Central memory CD8-positive, alpha-beta T cell (primary cell): ENCODE results near the gene NLGN1.

Experiments
- ATAC-seq: fragments of 150-1000 bp; cut with Tn5 transposase; replicated peaks from 2 replicates; pipeline ENCODE4 v1.10.0; 2022; ENCODE audit warnings: mild to moderate bottlenecking, moderate FRiP score, moderate number of reproducible peaks; ENCODE audit not compliant: poor library complexity, severe bottlenecking; ENCODE audit errors: extremely low read depth
- DNase-seq, 2 donors: peaks; one replicate each; pipeline ENCODE4 v3.0.0; 2021; ENCODE audit warnings: low spot score in 2 of 2
- H3K27ac Mint-ChIP-seq: one replicate; pipeline ENCODE4 v1.8.0; 2022; ENCODE audit warnings: low read depth, mild to moderate bottlenecking, moderate library complexity, mixed read lengths
- H3K27me3 Mint-ChIP-seq: one replicate; pipeline ENCODE4 v1.8.0; 2022; ENCODE audit warnings: mixed read lengths
- H3K36me3 Mint-ChIP-seq: one replicate; pipeline ENCODE4 v1.8.0; 2022; ENCODE audit warnings: mild to moderate bottlenecking, moderate library complexity, mixed read lengths; ENCODE audit not compliant: insufficient read depth
- H3K4me1 Mint-ChIP-seq: one replicate; pipeline ENCODE4 v1.8.0; 2022; ENCODE audit warnings: mixed read lengths
- H3K4me3 Mint-ChIP-seq: one replicate; pipeline ENCODE4 v1.8.0; 2022; ENCODE audit warnings: mild to moderate bottlenecking, moderate library complexity, mixed read lengths
- H3K9me3 Mint-ChIP-seq: one replicate; pipeline ENCODE4 v1.8.0; 2022; ENCODE audit warnings: mixed read lengths

NLGN1 gene

DNA sequence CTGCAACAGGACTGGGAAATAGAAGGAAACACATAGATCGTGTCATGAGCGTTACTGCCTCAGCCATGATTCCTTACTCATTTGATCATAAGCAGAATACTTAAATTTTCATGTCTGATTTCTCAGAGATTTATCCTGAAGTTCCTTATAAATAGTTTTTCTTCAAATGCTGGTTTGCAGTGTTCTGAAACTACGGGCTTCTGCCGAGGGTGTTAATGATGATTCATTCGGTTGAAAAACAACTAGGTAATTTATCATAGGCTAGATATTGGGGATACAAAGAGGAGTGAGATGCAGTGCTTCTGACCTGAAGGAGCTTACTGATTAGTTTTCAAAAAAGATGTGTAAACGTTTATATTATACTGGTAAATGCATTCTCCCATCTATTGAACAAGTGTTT, 428.9 kb downstream of the NLGN1 start:
- Mint-ChIP-seq H3K9me3 (peaks cover 20% of the 10 kb centered on the region), H3K4me3 (no peak overlapping the region), H3K27ac (no peak overlapping the region), H3K36me3 (peaks cover 2% of the 10 kb centered on the region), H3K27me3 (no peaks in the 10 kb centered on the region), H3K4me1 (no peaks in the 10 kb centered on the region)
- DNase-seq, result no peak
- ATAC-seq, result no peak

DNA sequence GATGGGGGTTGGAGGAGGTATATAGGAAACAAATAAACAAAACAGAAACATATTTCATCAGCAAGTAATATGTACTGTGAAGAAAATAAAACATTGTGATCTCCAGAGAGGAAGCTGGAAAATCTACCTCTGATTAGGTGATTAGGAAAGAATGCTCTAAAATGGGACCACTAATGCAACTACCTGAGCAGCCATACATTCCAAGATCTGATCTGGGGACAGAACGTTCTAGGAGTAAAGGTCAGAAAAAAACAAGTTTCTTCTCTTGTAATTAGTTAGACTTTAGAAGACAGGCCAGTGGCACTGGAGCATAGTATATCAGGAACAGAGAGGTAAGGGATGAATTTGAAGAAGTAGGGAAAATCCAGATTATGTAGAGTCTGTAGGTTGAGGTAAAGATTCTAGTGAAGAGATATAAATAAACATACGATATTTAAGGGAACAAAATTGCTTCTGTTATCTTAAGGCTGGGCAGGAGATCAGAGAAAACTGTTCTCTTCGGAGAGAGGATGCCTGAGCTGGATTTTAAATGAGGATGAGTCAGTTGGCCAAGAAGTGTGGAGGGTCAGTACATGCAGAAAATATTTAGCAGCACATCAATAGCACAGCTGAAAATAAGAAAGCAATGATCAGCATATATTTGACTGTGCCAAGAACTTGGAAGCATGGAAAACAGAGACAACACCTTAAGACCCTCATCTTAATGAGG, 429.5 kb downstream of the NLGN1 start:
- H3K27ac Mint-ChIP-seq, result no peak overlapping the region
- no peak for ATAC-seq
- no peaks in the 10 kb centered on the region for H3K4me1 Mint-ChIP-seq
- H3K27me3 Mint-ChIP-seq, result no peaks in the 10 kb centered on the region
- DNase-seq, result no peak
- H3K4me3 Mint-ChIP-seq, result no peak overlapping the region
- peaks cover 2% of the 10 kb centered on the region for H3K36me3 Mint-ChIP-seq
- peaks cover 20% of the 10 kb centered on the region for H3K9me3 Mint-ChIP-seq

- no peak for DNase-seq
- H3K4me3 Mint-ChIP-seq, result no peak overlapping the region
- ATAC-seq, result no peak
- no peak overlapping the region for H3K27ac Mint-ChIP-seq
- H3K36me3 Mint-ChIP-seq, result no peaks in the 10 kb centered on the region
- peaks cover 14% of the 10 kb centered on the region for H3K9me3 Mint-ChIP-seq
- no peaks in the 10 kb centered on the region for H3K27me3 Mint-ChIP-seq
- H3K4me1 Mint-ChIP-seq, result no peaks in the 10 kb centered on the region
These were observed 441.1 kb downstream of the NLGN1 start for GRCh38 chr3:173838644-173839043.

DNA sequence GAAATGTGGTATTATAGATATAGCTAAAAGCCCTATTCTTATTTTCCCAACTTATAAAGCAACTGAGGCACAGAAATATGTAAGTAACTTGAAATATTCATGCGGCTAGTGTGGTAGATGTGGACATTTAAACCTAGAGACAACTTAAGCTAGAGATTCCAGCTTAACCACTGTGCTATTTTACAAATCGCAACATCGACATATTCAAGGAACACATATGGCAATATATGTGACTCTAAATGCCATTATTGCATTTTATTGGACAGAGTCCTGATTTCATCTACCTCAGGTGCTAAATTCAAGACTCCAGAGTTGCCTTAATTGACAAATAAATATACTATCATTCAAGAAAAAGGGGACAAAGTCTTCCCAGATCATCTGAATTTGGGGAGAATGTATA, 442.3 kb downstream of the NLGN1 start:
- Mint-ChIP-seq H3K4me3 (no peak overlapping the region), H3K4me1 (no peaks in the 10 kb centered on the region), H3K27me3 (no peaks in the 10 kb centered on the region), H3K27ac (no peak overlapping the region), H3K9me3 (peaks cover 14% of the 10 kb centered on the region), H3K36me3 (no peaks in the 10 kb centered on the region)
- DNase-seq (no peak), ATAC-seq (no peak)

- DNase-seq (no peak), ATAC-seq (no peak)
- Mint-ChIP-seq H3K9me3 (peaks cover 14% of the 10 kb centered on the region), H3K4me1 (no peaks in the 10 kb centered on the region), H3K4me3 (no peak overlapping the region), H3K36me3 (peaks cover 2% of the 10 kb centered on the region), H3K27ac (no peak overlapping the region), H3K27me3 (no peaks in the 10 kb centered on the region)
These were observed 443.8 kb downstream of the NLGN1 start for GRCh38 chr3:173841334-173841733.

DNA sequence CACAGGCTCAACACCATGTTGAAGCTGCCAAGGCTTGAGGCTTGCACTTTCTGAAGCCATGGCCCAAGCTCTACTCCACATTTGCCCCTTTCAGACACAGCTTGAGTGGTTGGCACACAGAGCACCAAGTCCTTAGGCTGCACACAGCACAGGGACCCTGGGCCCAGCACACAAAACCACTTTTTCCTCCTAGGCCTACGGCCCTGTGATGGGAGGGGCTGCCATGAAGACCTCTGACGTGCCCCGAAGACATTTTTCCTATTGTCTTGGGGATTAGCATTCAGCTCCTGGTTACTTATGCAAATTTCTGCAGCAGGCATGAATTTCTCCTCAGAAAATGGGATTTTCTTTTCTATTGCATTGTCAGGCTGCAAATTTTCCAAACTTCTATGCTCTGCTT, 445.5 kb downstream of the NLGN1 start:
- ATAC-seq (no peak), DNase-seq (no peak)
- no peak overlapping the region for H3K27ac Mint-ChIP-seq
- peaks cover 2% of the 10 kb centered on the region for H3K36me3 Mint-ChIP-seq
- H3K27me3 Mint-ChIP-seq, result no peaks in the 10 kb centered on the region
- no peaks in the 10 kb centered on the region for H3K4me1 Mint-ChIP-seq
- H3K4me3 Mint-ChIP-seq, result no peak overlapping the region
- H3K9me3 Mint-ChIP-seq, result peaks cover 9% of the 10 kb centered on the region

- Mint-ChIP-seq H3K27me3 (no peaks in the 10 kb centered on the region), H3K27ac (no peak overlapping the region), H3K9me3 (peaks cover 3% of the 10 kb centered on the region), H3K4me3 (no peak overlapping the region), H3K36me3 (peaks cover 2% of the 10 kb centered on the region), H3K4me1 (no peaks in the 10 kb centered on the region)
- DNase-seq (no peak), ATAC-seq (no peak)
These were observed 449.0 kb downstream of the NLGN1 start for GRCh38 chr3:173846584-173846983.

DNA sequence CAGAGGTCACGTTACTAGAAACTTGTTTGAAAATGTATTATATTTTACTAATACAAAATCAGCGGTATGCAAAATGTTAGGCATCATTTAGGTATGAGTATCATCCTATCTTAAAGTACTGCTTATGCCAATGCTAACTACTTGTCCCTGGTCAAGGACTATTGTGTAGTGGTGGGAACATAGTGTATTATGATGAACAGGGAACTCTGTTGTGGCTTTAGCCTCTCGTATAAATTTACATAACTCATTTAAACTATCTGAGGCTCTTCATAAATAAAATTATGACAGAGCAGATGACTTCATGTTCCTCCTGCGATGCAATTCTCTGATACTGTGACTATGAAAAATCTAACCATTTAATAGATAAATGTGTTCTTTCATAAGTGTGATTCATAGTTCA, 451.9 kb downstream of the NLGN1 start:
- H3K36me3 Mint-ChIP-seq, result peaks cover 2% of the 10 kb centered on the region
- no peak overlapping the region for H3K27ac Mint-ChIP-seq
- H3K9me3 Mint-ChIP-seq, result no peaks in the 10 kb centered on the region

DNA sequence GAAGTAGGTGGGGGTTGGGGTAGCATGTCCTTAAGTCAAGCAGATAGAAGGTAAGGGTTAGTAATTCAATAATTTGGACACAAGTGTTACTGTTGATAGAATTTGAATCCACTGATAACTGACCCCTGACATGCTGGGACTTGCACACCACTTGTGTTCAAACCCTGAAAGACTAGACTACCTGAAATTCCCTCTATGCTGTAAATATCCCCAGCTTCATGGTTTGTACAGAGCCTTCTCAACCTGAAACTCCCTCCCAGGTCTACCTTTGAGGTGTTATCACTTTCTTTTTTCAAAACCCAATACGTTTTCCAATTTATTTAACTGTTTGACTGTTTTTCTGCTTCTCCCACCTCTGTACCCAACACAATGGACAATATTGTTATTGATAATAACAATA, 459.6 kb downstream of the NLGN1 start:
- ATAC-seq (no peak), DNase-seq (no peak)
- Mint-ChIP-seq H3K27ac (no peak overlapping the region), H3K4me3 (no peak overlapping the region), H3K27me3 (no peaks in the 10 kb centered on the region), H3K36me3 (no peaks in the 10 kb centered on the region), H3K4me1 (no peaks in the 10 kb centered on the region), H3K9me3 (no peaks in the 10 kb centered on the region)

More for the DNA sequence above, 451.9 kb downstream of the NLGN1 start:
- ATAC-seq (no peak), DNase-seq (no peak)
- H3K4me3 Mint-ChIP-seq, result no peak overlapping the region
- H3K27me3 Mint-ChIP-seq, result no peaks in the 10 kb centered on the region
- no peaks in the 10 kb centered on the region for H3K4me1 Mint-ChIP-seq

DNA sequence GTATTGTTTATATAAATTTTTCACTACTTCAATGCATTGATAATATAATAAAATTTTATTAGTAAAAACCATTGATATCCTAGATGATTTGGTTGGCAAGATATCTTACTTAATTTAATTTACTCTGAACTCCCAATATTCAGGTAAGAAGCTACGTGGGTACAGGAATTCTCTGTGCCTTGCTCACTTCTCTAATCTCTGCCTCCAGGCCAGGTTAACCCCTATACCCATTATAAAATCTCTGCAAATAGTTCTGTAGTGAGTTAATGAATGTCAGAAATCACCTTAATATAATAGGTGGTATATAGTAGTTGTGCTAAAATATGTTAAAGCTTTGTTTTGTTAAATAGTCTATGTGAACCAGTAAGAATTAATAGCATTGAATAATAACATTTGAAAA, 465.2 kb downstream of the NLGN1 start:
- no peak overlapping the region for H3K4me3 Mint-ChIP-seq
- DNase-seq (no peak), ATAC-seq (no peak)
- peaks cover under 1% of the 10 kb centered on the region for H3K9me3 Mint-ChIP-seq
- no peaks in the 10 kb centered on the region for H3K4me1 Mint-ChIP-seq
- no peak overlapping the region for H3K27ac Mint-ChIP-seq
- no peaks in the 10 kb centered on the region for H3K27me3 Mint-ChIP-seq
- no peaks in the 10 kb centered on the region for H3K36me3 Mint-ChIP-seq

- H3K4me3 Mint-ChIP-seq, result no peak overlapping the region
- H3K4me1 Mint-ChIP-seq, result no peaks in the 10 kb centered on the region
- ATAC-seq, result no peak
- no peak overlapping the region for H3K27ac Mint-ChIP-seq
- no peaks in the 10 kb centered on the region for H3K36me3 Mint-ChIP-seq
- DNase-seq, result no peak
- peaks cover 6% of the 10 kb centered on the region for H3K9me3 Mint-ChIP-seq
- no peaks in the 10 kb centered on the region for H3K27me3 Mint-ChIP-seq
These were observed 466.0 kb downstream of the NLGN1 start for GRCh38 chr3:173863551-173863950.

- H3K36me3 Mint-ChIP-seq, result no peaks in the 10 kb centered on the region
- no peak overlapping the region for H3K27ac Mint-ChIP-seq
- H3K27me3 Mint-ChIP-seq, result no peaks in the 10 kb centered on the region
- no peaks in the 10 kb centered on the region for H3K4me1 Mint-ChIP-seq
- ATAC-seq (no peak), DNase-seq (no peak)
- peaks cover 6% of the 10 kb centered on the region for H3K9me3 Mint-ChIP-seq
- no peak overlapping the region for H3K4me3 Mint-ChIP-seq
These were observed 468.5 kb downstream of the NLGN1 start for GRCh38 chr3:173865900-173866498.

DNA sequence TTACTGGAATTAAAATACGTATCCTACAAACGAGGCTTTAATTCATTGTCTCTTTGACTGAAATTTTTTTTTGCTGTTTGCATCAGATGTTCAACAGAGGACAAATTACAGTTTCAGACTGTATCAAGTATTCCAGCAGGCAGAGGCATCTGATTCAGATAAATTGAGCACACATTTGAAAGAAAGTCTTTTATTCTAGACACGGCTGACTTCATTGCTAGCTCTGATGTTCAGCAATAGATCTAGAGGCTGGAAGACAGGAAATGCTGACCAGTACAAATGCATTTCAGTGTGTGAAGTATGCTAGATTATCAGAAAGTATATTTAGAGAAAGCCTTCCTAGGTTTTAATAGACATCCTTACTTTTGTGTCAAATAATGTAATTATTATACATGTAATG, 472.2 kb downstream of the NLGN1 start:
- ATAC-seq (no peak), DNase-seq (no peak)
- H3K4me3 Mint-ChIP-seq, result no peak overlapping the region
- no peaks in the 10 kb centered on the region for H3K36me3 Mint-ChIP-seq
- no peaks in the 10 kb centered on the region for H3K27me3 Mint-ChIP-seq
- peaks cover 12% of the 10 kb centered on the region for H3K9me3 Mint-ChIP-seq
- H3K27ac Mint-ChIP-seq, result no peak overlapping the region
- H3K4me1 Mint-ChIP-seq, result no peaks in the 10 kb centered on the region
